Right ventricle myocardium inferior (tissue), 1 donor: ENCODE data around the gene CES4A. TPM values are rescaled to one million over a fixed set of nuclear protein-coding genes. Genes with fewer than 3 reads are reported as not detected.

ENCODE experiments used
- total RNA-seq: library from RNA; stranded (reverse); fragmentation: NEBNext Ultra II Directional; extraction: Animal tissue kit (Norgen Biotek cat#: 25700); gene quantifications from one replicate; pipeline ENCODE4 v1.2.1, GENCODE V29; 2021
- donor health status: DM: no; HTN: yes; CAD: no; lungs with severe emphysema.

The CES4A gene
- total RNA-seq, 1 donor from 2014 or later: 4.6 TPM

Other genes starting within 250 kb of the CES4A start
- gene DYNC1LI2, start 237.0 kb upstream of the CES4A start, total RNA-seq: 76.6 TPM
- gene TERB1, start 187.0 kb upstream of the CES4A start, total RNA-seq: not detected
- 32.4 TPM for gene NAE1, start 157.6 kb upstream of the CES4A start, total RNA-seq
- not detected for gene CA7, start 144.2 kb upstream of the CES4A start, total RNA-seq
- 3.1 TPM for gene PDP2, start 108.1 kb upstream of the CES4A start, total RNA-seq
- gene CDH16, start 69.7 kb upstream of the CES4A start, total RNA-seq: 0.16 TPM
- gene RRAD, start 63.1 kb upstream of the CES4A start, total RNA-seq: 84.3 TPM
- 127 TPM for gene CIAO2B, start 54.2 kb upstream of the CES4A start, total RNA-seq
- gene CES2, start 53.1 kb upstream of the CES4A start, total RNA-seq: 126 TPM
- gene CES3, start 27.3 kb upstream of the CES4A start, total RNA-seq: 0.78 TPM
- 22.0 TPM for gene CBFB, start 40.6 kb downstream of the CES4A start, total RNA-seq
- 10.8 TPM for gene PHAF1, start 121.4 kb downstream of the CES4A start, total RNA-seq
- gene B3GNT9, start 162.4 kb downstream of the CES4A start, total RNA-seq: 9.3 TPM
- gene TRADD, start 171.3 kb downstream of the CES4A start, total RNA-seq: 8.2 TPM
- 10.8 TPM for gene FBXL8, start 171.4 kb downstream of the CES4A start, total RNA-seq
- gene HSF4, start 176.2 kb downstream of the CES4A start, total RNA-seq: 49.9 TPM
- gene NOL3, start 181.9 kb downstream of the CES4A start, total RNA-seq: 109 TPM
- 9.8 TPM for gene MATCAP1, start 195.4 kb downstream of the CES4A start, total RNA-seq
- gene EXOC3L1, start 201.5 kb downstream of the CES4A start, total RNA-seq: 4.1 TPM
- 36.9 TPM for gene E2F4, start 203.6 kb downstream of the CES4A start, total RNA-seq
- 0.89 TPM for gene ELMO3, start 210.5 kb downstream of the CES4A start, total RNA-seq
- 12.5 TPM for gene TMEM208, start 238.5 kb downstream of the CES4A start, total RNA-seq